Measurements from ENCODE around the gene KSR1. TPM values are rescaled to one million over a fixed set of nuclear protein-coding genes. Genes with fewer than 3 reads are reported as not detected.

The KSR1 gene
- total RNA-seq, 1 donor from 2014 or later: 18.1 TPM

- no peak for DNase-seq (ENCODE audit: low read depth in 2 of 2)
These were observed 17.0 kb downstream of the KSR1 start for GRCh38 chr17:27473190-27473747.

DNA sequence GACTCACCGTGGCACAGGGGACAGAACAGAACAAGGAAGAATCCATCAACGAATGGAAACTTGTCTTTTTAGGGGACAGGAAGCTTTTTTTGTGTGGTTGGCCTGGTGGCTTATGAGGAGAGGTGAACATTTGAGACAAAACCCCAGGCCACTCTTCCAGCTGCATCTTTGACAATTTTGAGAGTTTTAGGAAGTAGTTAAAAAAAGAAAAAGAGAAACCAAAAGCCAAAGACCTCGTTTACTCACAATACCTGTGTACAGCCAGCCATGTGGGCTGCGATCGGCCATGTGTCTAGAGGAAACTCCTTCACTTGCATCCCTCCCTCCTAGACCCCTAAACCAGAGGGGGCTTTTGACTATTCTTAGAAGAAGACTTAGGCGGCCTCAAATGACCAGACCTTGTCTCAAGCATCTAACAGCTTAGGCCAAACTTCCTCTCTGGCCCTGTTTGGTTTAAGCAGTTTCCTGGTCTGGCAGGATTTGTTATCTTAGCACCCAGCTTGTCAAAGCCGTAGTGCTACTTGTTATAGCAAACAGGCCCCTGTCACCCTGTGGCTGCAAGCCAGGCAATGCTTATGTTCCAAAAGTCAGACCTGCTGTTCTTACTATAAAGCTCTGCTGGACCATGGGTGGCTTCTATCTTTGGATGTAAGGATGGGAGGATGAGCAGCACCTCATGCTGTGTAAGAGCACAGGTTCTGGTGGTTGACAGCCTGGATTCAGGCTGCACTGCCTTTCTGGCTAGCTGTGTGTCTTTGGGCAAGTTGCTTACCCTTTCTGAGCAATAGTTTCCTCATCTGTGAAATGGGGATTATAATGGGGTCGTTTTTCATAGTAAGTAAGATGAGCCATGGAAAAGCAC lies 17.7 kb downstream of the KSR1 start:
- peak; percentile 58 to 75 for DNase-seq (ENCODE audit: low read depth in 2 of 2)

DNA sequence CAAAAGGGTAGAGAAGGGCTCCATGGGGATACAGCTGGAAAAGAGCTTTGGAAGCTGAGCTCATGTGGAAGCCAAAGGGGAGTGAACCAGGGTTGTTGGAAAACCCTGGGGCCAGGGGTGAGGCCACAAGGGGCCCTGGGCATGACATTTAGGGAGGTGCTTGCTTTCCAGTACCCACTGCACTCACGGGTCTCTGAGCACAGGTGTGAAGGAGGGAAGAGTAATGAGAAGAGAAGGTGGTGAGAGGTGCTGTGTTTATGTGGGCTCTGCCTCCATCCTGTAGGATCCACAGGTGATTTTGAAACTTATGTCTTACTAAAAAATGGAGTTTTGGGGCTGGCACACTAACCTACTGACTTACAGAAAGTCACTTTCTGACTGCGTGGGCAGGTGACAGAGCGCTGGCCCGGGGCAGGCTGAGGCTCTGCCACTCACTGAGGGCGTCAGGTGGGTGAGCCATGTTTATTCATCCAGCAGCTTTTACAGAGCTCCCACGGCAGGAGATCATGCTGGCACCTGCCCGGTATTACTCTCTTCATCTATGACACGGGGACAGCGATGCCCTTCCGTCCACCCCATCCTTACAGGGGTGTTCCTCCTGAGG lies 18.9 kb downstream of the KSR1 start:
- no peak for DNase-seq (ENCODE audit: low read depth in 2 of 2)

- no peak for DNase-seq (ENCODE audit: low read depth in 2 of 2)
These were observed 20.0 kb downstream of the KSR1 start for GRCh38 chr17:27475981-27476895.

GRCh38 chr17:27477050-27477888 lies 21.0 kb downstream of the KSR1 start:
- DNase-seq (ENCODE audit: low read depth in 2 of 2): no peak

DNA sequence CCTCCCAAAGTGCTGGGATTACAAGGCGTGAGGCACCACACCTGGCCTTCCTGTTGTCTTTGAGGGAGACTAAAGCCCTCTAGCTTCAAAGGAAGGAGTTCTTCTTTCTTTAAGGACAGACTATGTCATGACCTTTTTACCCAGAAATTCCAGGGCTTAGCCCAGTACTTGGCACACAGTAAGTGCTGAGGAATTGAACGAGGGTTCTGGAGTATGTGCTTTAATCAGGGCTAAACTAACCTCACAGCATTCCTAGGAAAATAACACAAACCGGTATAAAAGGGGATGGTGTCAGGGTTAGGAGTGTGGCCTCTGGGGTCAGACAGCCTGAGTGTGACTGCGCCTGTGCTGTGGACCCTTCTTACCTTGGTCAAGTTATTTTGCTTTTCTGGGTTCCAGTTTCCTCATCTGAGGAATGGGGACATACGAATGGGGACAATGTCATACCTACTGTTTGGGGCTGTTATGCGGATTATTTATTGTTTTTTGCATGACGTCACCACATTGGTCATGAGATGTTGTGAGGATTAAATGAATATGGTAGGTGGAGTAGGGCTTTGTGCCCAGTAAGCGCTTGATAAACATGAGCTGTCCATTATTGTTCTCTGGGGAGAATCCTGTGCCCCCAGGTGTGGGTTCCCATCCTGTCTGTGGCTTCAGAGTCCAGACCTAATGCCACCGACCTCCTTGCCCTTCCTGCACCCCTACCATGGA lies 21.9 kb downstream of the KSR1 start:
- no peak for DNase-seq (ENCODE audit: low read depth in 2 of 2)

GRCh38 chr17:27478901-27479538 lies 22.8 kb downstream of the KSR1 start:
- no peak for DNase-seq (ENCODE audit: low read depth in 2 of 2)

- DNase-seq (ENCODE audit: low read depth in 2 of 2): no peak
These were observed 23.6 kb downstream of the KSR1 start for GRCh38 chr17:27479838-27480237.

- DNase-seq (ENCODE audit: low read depth in 2 of 2): no peak
These were observed 24.5 kb downstream of the KSR1 start for GRCh38 chr17:27480699-27481098.

DNA sequence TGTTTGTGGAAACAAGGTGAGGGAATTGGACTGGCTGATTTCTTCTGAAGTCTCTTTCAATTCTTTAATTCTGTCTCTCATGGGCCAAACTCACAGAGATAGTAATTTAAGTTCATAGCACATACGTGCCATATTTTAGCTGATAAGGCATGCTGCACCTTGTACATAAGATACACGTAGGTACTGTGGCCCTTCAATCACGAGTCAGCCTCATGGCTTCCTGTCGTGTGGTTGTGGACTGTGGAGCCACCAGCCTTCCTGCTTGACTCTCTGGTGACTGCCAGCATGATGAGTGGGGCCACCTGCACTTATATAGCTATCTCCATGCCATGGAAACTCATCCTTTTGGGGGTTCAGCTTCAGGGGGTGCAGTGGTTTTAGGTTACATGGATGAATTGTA lies 25.1 kb downstream of the KSR1 start:
- DNase-seq (ENCODE audit: low read depth in 2 of 2): peak in 1 of 2 donors; percentile 53

- DNase-seq (ENCODE audit: low read depth in 2 of 2): no peak
These were observed 28.9 kb downstream of the KSR1 start for GRCh38 chr17:27485125-27485524.

- DNase-seq (ENCODE audit: low read depth in 2 of 2): no peak
These were observed 29.7 kb downstream of the KSR1 start for GRCh38 chr17:27485716-27486495.

- no peak for DNase-seq (ENCODE audit: low read depth in 2 of 2)
These were observed 30.5 kb downstream of the KSR1 start for GRCh38 chr17:27486741-27487140.

DNA sequence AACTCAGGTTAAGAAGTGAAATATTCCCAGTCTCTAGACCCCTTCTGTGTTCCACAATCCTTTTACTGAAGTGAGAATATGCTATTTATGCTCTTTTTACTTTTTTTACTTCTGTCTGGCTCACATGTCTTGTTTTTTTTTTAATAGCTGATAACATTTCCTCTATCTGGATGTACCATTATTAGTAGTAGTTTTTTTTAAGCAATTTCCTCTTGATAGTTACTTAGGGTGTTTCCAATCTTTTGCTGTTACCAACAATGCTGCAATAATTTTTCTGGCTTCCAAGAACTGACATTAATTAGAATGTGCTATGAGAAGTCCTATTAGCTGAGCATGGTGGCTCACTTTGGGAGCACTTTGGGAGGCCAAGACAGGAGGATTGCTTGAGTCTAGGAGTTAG lies 32.0 kb downstream of the KSR1 start:
- DNase-seq (ENCODE audit: low read depth in 2 of 2): no peak

DNA sequence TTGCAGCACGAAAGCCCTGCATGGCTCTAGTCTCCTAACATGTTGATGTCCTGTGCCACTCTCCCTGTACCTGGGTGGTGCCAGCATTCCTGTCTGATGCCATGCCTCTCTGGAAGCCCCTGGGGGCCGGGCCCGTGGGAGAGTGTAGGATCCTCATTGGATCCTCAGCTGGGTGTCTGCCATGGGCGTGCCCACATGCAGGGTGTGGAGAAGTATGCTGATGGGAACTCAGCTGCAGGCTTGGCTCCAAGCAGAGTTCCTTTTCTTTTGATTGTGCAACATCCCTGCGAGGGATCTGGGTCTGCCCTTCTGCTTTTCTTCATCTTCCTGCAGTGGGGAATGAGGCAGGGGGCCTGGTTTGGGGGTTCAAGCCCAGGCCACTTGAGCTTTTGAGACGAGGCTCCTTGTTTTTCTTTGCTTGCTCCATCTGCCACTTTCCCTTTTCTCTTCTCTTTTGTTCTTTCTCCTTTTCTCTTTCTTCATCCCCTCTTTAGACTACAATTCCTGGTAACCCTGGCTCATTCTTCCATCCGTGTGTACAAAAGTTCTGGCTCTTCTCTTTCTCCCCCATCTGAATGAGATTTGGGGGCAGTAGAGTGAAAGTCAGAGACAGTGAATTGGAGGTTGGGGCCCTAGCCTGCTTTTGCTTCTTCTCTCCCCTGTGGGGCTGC lies 32.9 kb downstream of the KSR1 start:
- no peak for DNase-seq (ENCODE audit: low read depth in 2 of 2)

DNA sequence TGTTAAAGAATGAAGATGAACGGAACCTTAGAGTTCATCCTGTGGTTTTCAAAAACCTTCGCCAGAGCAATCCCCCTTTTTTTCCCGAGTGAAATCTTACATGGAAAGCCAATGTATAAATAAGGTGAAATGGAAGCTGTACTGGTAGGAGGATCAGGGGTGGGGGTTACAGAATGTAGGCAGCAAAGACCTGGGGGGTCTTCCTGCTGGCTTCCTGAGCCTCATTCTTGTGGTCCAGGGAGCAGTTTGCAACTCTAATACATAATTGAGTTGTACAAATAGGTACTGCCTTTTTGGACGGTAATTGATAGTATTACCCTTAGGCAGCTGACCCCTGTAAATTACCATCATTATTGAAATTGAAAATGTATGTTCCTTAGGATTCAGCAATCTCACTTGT lies 34.1 kb downstream of the KSR1 start:
- no peak for DNase-seq (ENCODE audit: low read depth in 2 of 2)

DNA sequence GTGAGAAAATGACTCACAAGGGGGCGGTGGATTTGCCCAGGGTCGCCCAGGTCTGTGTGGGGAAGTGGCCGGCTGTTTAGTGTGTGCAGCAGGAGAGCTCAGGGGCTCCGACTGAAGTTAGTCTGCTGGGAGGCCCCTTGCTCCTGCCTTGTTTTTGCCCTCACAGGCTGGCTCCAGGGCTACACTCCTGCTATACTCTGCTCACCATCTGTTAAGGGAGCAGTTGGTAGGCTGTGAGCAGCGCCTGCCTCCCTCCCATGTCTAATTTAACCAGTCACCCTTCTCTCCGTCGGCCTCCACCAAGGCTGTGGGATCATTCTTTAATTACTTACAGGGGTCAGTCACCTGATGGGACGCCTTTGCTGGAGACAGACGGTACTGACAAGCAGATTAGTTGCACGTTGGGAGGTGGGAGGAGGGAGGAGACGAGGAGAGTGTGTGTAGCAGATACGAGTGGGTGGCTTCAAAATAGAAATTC lies 35.5 kb downstream of the KSR1 start:
- DNase-seq (ENCODE audit: low read depth in 2 of 2): no peak

- no peak for DNase-seq (ENCODE audit: low read depth in 2 of 2)
These were observed 36.2 kb downstream of the KSR1 start for GRCh38 chr17:27492470-27492869.

All from lung microvascular endothelial cell (primary cell).